Lung (tissue), 12 donors: ENCODE results near the gene RPL5. TPM values are rescaled to one million over a fixed set of nuclear protein-coding genes. Genes with fewer than 3 reads are reported as not detected.

Experiments
- ATAC-seq: fragments of 200-7000 bp; cut with Tn5 transposase; one replicate; pipeline ENCODE4 v1.9.1; 2020; ENCODE audit warnings: moderate number of reproducible peaks; ENCODE audit not compliant: insufficient read depth, low FRiP score
- DNase-seq, 3 donors: peaks; one replicate each; pipeline ENCODE4 v3.0.0-alpha.2; 2013 to 2017
- H3K27ac ChIP-seq, 2 donors: one replicate each; pipeline ENCODE4 v1.5.1; 2013; ENCODE audit warnings: mild to moderate bottlenecking in 2 of 2, moderate library complexity in 2 of 2, control low read depth in 1 of 2, inconsistent platforms in 1 of 2, low read depth in 1 of 2, low read length in 1 of 2
- H3K27me3 ChIP-seq, 3 donors: one replicate each; pipeline ENCODE4 v1.5.1; 2013; ENCODE audit warnings: low read length in 2 of 3; ENCODE audit not compliant: control insufficient read depth in 3 of 3, insufficient read depth in 3 of 3
- H3K36me3 ChIP-seq, 4 donors: one replicate each; pipeline ENCODE4 v1.5.1; 2013; ENCODE audit warnings: low read length in 4 of 4, mild to moderate bottlenecking in 1 of 4, moderate library complexity in 1 of 4; ENCODE audit not compliant: control insufficient read depth in 4 of 4, insufficient read depth in 4 of 4
- H3K4me1 ChIP-seq, 5 donors: one replicate each; pipeline ENCODE4 v1.5.1; 2013; ENCODE audit warnings: low read length in 5 of 5, mild to moderate bottlenecking in 2 of 5, moderate library complexity in 1 of 5; ENCODE audit not compliant: control insufficient read depth in 5 of 5, insufficient read depth in 5 of 5
- H3K4me3 ChIP-seq: one replicate; pipeline ENCODE4 v1.5.1; 2013; ENCODE audit warnings: mild to moderate bottlenecking, control low read depth, moderate library complexity
- H3K9ac ChIP-seq, 2 donors: one replicate each; pipeline ENCODE4 v1.5.1; 2013; ENCODE audit warnings: low read length in 2 of 2, control low read depth in 1 of 2; ENCODE audit not compliant: insufficient read depth in 1 of 2
- H3K9me3 ChIP-seq, 4 donors: one replicate each; pipeline ENCODE4 v1.5.1; 2013; ENCODE audit warnings: low read length in 3 of 4, mild to moderate bottlenecking in 1 of 4, moderate library complexity in 1 of 4; ENCODE audit not compliant: control insufficient read depth in 4 of 4, insufficient read depth in 3 of 4
- WGBS, 2 donors: extraction: QIAGEN DNeasy Blood & Tissue Kit; methylation state at CpG; one replicate each; pipeline ENCODE4 v1.1.7; 2013; 5-methylcytosine and 5-hydroxymethylcytosine counted together
- polyA plus RNA-seq, 2 donors: library from polyadenylated mRNA; stranded (reverse); fragments of 200-250 nt; gene quantifications; one replicate each; pipeline ENCODE4 v1.2.1, GENCODE V29; 2013
- total RNA-seq, 2 donors: library from RNA; depleted of rRNA in 1 of 2; stranded (reverse); fragments of >200 nt in 1 of 2; gene quantifications; one replicate each; pipeline ENCODE4 v1.2.1, GENCODE V29; 2014 to 2021
- TF ChIP-seq, protein P1 (sequence below): IDR thresholded peaks from 2 replicates; pipeline ENCODE4 v1.5.1; 2012; ENCODE audit warnings: mild to moderate bottlenecking; ENCODE audit errors: control extremely low read depth, extremely low read depth
- donor health status: control.
- donor health status: control.
- donor health status: Bipolar disorder and iron deficiency.
- donor health status: healthy.
- donor health status: DM: yes; HTN: yes; CAD: no.

RPL5 gene
- total and polyA plus RNA-seq, 4 donors = 669 to 2,312 (median 1,354) TPM

DNA sequence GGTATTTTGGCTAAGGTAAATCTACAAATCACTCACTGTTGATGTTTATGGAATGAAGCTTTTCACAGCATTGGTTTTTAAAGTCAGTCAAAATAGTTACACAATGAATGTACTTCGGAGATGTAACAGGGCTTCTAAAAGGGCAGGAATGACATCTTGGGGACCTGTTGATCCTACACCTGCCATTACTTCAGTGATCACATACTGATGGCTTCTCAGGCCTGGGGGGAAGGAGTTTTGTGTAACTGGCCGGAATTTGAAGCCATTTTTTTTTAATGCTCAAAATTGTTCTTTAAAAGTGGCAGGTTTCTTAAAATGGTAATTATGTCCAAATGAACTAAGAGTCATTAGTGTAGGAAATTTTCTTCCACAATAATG lies 11.2 kb downstream of the RPL5 start:
- DNase-seq (no peak), ATAC-seq (no peak)
- H3K27ac ChIP-seq = no peak overlapping the region
- TF ChIP-seq, protein P1, sequence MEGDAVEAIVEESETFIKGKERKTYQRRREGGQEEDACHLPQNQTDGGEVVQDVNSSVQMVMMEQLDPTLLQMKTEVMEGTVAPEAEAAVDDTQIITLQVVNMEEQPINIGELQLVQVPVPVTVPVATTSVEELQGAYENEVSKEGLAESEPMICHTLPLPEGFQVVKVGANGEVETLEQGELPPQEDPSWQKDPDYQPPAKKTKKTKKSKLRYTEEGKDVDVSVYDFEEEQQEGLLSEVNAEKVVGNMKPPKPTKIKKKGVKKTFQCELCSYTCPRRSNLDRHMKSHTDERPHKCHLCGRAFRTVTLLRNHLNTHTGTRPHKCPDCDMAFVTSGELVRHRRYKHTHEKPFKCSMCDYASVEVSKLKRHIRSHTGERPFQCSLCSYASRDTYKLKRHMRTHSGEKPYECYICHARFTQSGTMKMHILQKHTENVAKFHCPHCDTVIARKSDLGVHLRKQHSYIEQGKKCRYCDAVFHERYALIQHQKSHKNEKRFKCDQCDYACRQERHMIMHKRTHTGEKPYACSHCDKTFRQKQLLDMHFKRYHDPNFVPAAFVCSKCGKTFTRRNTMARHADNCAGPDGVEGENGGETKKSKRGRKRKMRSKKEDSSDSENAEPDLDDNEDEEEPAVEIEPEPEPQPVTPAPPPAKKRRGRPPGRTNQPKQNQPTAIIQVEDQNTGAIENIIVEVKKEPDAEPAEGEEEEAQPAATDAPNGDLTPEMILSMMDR = no peak
- 40 to 43% methylated on average over 2 of the region's 2 CpGs for WGBS, 2 donors
- no peak overlapping the region for H3K9ac ChIP-seq
- no peaks in the 10 kb centered on the region for H3K9me3 ChIP-seq
- no peaks in the 10 kb centered on the region for H3K27me3 ChIP-seq
- peaks cover 17 to 41% (median 26%) of the 10 kb centered on the region in 4 donors for H3K36me3 ChIP-seq
- H3K4me1 ChIP-seq = peaks cover 0 to 3% (median 0%) of the 10 kb centered on the region in 5 donors
- H3K4me3 ChIP-seq = no peak overlapping the region

DNA sequence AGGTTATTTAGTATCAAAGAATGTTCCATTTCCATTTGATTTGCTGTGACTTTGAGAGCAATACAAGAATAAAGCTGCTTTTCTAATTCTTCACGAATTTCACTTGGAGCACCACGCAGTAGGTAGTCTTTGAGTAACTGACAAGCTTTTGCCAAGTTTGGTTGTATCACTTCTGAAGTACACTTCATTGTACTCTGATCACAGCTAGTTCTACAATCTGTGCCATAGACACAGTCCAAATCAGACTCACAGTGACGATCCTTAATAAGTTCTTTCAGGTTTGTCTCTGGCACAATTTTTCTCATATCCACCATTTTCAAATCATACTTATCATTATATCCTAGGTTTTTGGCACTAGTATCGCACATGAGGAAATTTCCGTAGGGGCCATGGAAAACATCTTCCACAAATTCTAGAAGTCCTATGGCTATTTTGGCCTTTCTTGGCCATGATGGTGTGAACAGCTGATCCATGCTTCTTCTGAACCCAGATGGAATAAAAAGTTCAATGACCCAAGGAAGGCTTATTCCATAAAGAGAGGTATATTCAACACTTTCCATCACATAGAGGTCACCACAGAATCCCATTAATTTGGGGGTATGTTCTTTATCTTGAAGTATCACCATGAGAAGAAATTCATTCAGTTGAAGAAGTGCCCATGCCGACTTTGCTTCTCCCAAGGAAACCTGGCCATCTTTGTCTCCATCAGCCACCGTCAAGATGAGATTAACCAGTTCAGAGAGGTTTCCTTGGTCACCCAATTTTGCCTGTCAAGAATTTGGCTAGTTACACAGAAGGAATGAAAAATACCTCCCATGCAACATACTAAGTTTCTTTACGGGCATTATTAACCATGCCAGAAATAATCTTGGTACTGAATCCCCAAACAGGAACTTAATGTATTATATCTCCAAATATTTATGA lies 11.9 kb downstream of the RPL5 start:
- no peaks in the 10 kb centered on the region for H3K27me3 ChIP-seq
- TF ChIP-seq, protein P1 = no peak
- no peaks in the 10 kb centered on the region for H3K4me1 ChIP-seq
- no peak overlapping the region for H3K4me3 ChIP-seq
- H3K9ac ChIP-seq = no peak overlapping the region
- peaks cover 16 to 37% (median 23%) of the 10 kb centered on the region in 4 donors for H3K36me3 ChIP-seq
- no peak overlapping the region for H3K27ac ChIP-seq
- no peak for ATAC-seq
- DNase-seq = no peak
- 85 to 94% methylated on average over 8 of the region's 8 CpGs for WGBS, 2 donors
- no peaks in the 10 kb centered on the region for H3K9me3 ChIP-seq

DNA sequence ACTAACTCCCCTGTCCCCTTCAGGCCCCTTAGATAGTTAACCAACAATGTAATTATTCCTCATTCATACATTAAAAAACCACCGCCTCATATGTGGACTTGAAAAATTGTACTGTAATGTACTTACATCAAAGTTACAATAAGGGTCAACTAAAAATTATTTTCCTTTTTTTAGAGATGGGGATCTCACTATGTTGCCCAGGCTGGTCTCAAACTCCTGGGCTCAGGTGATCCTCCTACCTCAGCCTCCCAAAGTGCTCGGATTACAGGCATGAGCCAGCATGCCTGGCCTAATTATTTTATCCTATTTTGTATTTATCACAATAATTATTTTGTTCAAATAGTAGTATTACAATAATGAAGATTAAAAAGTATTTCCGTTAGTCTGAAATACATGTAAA lies 12.6 kb downstream of the RPL5 start:
- Histone ChIP-seq H3K4me1 (no peaks in the 10 kb centered on the region), H3K36me3 (peaks cover 12 to 33% (median 22%) of the 10 kb centered on the region in 4 donors), H3K9me3 (no peaks in the 10 kb centered on the region), H3K27ac (no peak overlapping the region), H3K27me3 (no peaks in the 10 kb centered on the region), H3K4me3 (no peak overlapping the region), H3K9ac (no peak overlapping the region)
- 97 to 99% methylated on average over 3 of the region's 3 CpGs for WGBS, 2 donors
- no peak for ATAC-seq
- TF ChIP-seq, protein P1 = no peak
- no peak for DNase-seq
